IPS-11a (cell line): ENCODE measurements around the gene CGN.

ENCODE experiments used
- H3K4me3 ChIP-seq: one replicate; pipeline ENCODE4 v1.5.1; 2013; ENCODE audit warnings: low read depth, low read length, control low read depth

CGN gene

GRCh38 chr1:151499365-151499764, 11.8 kb upstream of the CGN start:
- no peak overlapping the region for H3K4me3 ChIP-seq

GRCh38 chr1:151499930-151500329, 11.3 kb upstream of the CGN start:
- no peak overlapping the region for H3K4me3 ChIP-seq

- H3K4me3 ChIP-seq: no peak overlapping the region
These were observed 9.7 kb upstream of the CGN start for GRCh38 chr1:151501474-151501873.

GRCh38 chr1:151502035-151502700, 9.0 kb upstream of the CGN start:
- H3K4me3 ChIP-seq: no peak overlapping the region

GRCh38 chr1:151502859-151503780, 8.1 kb upstream of the CGN start:
- no peak overlapping the region for H3K4me3 ChIP-seq

GRCh38 chr1:151504252-151504651, 6.9 kb upstream of the CGN start:
- no peak overlapping the region for H3K4me3 ChIP-seq

GRCh38 chr1:151504759-151505158, 6.4 kb upstream of the CGN start:
- no peak overlapping the region for H3K4me3 ChIP-seq

GRCh38 chr1:151508833-151509232, 2.4 kb upstream of the CGN start:
- H3K4me3 ChIP-seq: no peak overlapping the region

GRCh38 chr1:151509350-151510019, 1.7 kb upstream of the CGN start:
- no peak overlapping the region for H3K4me3 ChIP-seq

GRCh38 chr1:151510020-151510405, 1.2 kb upstream of the CGN start:
- H3K4me3 ChIP-seq: peak overlapping the region; percentile 78

- peak overlapping the region; percentile 78 for H3K4me3 ChIP-seq
These were observed 602 bp upstream of the CGN start for GRCh38 chr1:151510614-151510956.

- peak overlapping the region; percentile 69 for H3K4me3 ChIP-seq
These were observed 539 bp downstream of the CGN start for GRCh38 chr1:151511636-151512215.

- peak overlapping the region; percentile 4 for H3K4me3 ChIP-seq
These were observed 1.1 kb downstream of the CGN start for GRCh38 chr1:151512326-151512725.

GRCh38 chr1:151512801-151513625, 1.8 kb downstream of the CGN start:
- peak overlapping the region; percentile 25 for H3K4me3 ChIP-seq

GRCh38 chr1:151513626-151514121, 2.5 kb downstream of the CGN start:
- no peak overlapping the region for H3K4me3 ChIP-seq

- H3K4me3 ChIP-seq: no peak overlapping the region
These were observed 3.2 kb downstream of the CGN start for GRCh38 chr1:151514366-151514765.

GRCh38 chr1:151515265-151515664, 4.1 kb downstream of the CGN start:
- H3K4me3 ChIP-seq: no peak overlapping the region

- no peak overlapping the region for H3K4me3 ChIP-seq
These were observed 4.9 kb downstream of the CGN start for GRCh38 chr1:151516031-151516511.

GRCh38 chr1:151518431-151518830, 7.2 kb downstream of the CGN start:
- H3K4me3 ChIP-seq: no peak overlapping the region

- no peak overlapping the region for H3K4me3 ChIP-seq
These were observed 7.7 kb downstream of the CGN start for GRCh38 chr1:151518936-151519335.
